CD4-positive, alpha-beta T cell treated with Interleukin-6 at 100 ng/mL for 8 hours (primary cell): ENCODE data around the gene PUM2.

Experiments
- DNase-seq: peaks from one replicate; pipeline ENCODE4 v3.0.0-alpha.2; 2020; ENCODE audit warnings: mixed read lengths, low spot score

Gene PUM2

DNA sequence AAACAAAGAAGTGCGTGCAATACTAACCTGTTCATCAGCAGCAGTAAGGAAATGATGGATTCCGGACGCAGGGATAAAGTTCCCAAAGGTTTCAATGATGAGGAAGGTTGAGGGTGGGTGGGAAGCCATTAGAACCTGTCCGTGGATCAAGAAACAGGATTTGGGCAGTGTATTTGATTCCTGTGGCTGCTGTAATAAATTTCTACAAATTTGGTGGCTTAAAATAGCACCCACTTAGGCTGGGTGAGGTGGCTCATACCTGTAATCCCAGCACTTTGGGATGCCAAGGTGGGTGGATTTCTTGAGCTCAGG lies 120.6 kb downstream of the PUM2 start:
- no peak for DNase-seq

DNA sequence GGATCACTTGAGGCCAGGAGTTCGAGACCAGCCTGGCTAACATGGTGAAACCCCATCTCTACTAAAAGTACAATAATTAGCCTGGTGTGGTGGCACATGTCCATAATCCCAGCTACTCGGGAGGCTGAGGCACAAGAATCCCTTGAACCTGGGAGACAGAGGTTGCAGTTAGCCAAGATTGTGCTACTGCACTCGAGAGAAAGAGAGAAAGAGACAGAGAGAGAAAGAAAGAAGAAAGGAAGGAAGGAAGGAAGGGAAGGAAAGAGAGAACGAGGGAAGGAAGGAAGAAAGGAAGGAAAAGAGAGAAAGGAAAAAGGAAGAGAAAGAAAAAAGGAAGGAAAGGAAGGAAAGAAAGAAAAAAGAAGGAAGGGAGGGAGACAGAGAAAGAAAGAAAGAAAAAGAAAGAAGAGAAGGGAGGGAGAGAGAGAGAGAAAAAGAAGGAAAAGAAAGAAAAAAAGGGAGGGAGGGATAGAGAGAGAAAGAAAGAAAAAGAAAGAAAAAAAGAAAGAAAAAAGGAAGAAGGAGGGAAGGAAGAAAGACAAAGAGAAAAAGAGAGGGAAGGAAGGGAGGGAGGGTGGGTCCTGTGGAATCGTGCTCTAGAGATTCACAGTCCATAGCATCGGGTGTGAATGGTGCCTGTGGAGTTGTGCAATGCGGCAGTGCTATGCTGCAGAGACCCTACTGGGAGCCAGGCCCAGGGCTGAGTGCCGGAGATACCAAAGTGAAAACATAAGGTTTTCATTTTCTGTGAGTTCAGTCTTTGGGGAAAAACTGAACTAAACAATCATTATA lies 121.1 kb downstream of the PUM2 start:
- no peak for DNase-seq

DNA sequence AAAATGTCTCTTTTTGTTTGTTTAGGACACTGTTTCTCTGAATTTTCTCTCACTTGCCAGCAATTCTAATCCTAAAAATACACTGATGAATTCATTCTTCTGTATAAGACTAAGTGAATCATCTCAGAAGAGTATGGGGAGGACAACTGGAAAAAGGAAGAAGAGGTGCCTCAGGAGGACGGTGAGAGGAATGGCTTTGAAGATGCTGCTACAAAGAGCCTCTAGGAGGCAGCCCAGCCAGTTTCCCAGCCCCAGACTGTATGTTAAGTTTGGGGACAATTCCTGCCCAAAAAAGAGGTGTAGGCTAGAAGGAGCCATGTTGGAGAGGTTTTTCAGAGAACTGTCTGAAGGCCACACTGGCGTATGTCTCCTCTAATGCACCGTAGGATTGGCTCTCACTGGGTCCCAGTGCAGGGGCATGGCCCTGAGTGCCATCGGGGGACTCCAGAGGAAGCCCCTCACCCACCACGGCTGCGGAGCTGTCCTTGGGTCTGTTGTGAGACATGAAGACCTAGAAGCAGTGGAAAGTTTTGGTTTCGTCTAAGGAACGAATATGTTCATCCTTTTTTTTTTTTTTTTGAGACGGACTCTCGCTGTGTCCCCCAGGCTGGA lies 122.6 kb downstream of the PUM2 start:
- DNase-seq: no peak

DNA sequence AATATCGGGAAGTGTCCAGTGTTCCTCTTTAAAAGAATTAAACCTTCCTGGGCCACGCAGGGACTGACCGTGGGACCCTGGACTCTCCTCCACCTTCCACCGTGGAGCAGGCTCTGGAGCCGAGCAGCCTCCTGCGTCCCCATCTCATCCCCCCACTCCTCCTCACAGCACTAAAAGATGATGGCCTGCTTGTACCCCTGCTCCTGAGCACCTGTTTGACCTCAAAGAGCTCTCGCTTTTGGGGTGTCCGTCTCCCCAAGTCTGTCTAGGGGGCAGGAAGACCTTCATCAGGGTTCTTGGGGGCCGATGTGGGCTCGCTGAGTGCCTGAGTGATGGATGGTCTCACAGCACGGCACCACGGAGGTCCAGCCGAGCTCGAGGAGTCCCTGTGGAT lies 124.5 kb downstream of the PUM2 start:
- no peak for DNase-seq

DNA sequence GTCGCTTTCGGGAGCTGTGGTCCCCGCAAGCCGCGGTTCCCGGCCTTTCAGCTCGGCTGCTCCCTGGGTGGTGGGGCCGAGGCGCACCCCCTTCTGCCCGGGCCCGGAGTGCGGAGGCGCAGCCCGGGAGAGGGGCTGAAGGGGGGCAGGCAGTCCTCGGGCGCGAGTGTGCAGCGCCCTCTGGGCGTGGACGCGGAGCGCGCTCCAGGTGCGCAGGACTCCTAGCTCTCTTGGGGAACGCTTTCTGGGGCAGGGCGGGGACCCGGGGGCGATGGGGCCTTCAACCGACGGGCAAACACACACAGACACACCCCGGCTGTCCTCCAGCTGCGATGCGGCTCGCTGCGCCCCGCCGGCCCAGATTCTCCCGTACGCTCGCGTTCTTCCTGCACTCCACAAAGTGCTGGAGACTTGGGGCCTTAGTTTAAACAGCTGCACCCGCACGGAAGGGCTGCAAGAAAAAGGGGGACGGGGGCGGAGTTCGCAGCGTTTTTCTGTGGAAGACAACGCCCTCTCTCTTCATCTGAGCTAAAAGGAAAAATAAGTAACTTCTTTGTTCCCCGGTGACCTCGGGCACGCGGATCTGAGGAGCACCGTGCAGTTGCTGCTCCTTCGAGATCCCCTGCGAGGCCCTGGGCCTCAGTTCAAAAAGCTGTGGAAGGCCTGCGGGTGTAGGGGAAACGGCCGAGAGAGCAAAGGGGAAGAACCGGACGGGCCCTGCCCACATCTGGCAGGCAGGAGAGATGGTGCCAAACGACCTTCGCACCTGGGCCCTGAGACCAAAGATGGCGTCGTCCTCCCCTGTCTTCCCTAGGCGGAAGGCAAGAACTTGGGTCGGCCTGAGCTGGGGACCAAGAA lies 125.1 kb downstream of the PUM2 start:
- no peak for DNase-seq

DNA sequence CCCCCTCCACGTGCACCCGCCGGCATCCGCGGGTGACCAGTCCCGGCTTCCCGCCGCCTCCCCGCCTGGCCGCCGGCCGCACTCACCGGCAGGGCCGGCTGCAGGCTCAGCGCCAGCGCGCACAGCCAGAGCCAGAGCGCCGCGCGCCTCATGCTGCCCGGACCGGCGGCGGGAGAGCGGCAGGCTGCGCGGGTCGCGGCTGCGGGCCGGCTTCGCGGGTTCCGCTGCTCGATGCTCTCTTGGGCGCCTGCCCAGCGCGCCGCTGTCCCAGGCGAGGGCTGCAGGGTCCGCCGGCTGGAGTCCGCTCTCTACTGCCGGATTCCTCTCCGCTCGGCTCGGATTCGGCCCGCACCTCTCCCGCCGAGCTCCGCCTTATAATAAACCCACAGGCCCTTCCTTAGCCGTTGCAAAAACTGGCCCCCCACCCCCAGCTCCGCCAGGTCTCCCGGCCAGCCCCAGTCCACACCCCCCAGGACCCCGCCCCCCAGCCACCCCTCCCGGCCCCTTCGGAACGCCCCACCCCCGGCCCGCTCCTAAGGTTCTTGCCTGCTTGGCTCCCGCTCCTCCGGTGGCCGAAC lies 125.8 kb downstream of the PUM2 start, which contains the start of gene SDC1:
TSS of gene SDC1 (minus strand) at position 415 of the 578 bp plus-strand sequence. CDS start at position 152, 263 bp downstream.
- no peak for DNase-seq

DNA sequence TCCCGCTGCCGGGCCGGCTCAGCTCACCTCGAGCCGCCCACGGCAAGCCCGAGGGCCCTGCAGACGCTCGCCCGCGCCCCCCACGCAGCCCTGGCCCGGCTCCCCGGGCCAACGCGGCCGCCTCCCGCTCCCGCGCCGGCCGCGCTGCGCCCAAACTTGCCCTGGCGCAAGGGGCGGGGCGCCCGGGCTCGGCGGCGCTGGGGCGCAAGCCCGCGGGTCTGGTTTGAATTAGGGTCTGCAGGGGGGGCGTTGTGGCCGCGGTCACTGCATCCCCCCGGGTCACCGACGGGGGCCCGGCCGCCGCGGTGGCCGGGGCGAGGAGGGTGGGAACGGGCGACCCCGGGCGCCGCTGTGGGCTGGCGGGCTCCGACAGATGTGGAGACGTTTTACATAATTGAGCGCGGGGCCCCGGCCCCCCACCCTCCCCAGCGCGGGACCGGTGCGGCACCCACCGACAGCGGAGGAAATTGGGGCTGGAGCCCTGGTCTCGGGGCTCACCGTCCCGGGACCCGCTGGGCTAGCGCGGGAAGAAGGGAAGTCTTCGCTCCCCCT lies 126.4 kb downstream of the PUM2 start:
- no peak for DNase-seq

DNA sequence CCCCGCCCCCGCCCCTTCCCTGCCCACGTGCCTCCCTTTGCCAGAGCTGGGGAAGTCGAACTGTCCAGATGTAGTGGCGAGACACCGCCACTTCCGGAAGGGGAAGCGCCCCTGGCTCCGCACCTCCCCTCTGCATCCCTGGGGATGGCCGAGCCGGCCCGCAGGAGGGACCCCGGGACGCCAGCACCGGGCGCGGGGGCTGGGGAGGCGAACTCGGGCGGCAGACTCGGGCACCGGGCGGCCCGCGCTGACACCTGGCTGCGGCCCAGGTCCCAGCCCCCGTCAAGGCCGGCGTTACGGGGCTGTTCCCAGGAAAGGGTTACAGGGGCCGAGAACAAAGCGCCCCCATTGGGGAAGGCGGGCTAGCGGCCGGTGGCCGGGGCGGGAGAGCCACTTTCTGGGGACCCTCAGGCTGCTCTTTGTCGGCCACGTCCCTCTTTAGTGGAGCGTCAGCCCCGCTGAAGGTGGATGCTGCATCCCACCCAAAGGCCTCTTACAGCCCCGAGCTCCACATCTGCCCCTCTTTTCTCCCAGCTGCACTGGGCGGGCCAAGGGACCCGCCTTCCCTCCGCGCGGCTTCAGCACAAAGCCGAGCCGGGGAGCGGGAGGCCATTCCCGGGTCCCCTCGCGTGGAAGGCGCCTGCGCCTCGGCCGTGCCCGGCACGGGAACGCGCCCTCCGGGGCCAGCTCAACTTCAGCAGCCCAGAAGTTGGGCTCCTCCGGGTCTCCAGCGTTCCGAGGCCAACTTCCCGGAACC lies 127.1 kb downstream of the PUM2 start:
- DNase-seq: no peak

DNA sequence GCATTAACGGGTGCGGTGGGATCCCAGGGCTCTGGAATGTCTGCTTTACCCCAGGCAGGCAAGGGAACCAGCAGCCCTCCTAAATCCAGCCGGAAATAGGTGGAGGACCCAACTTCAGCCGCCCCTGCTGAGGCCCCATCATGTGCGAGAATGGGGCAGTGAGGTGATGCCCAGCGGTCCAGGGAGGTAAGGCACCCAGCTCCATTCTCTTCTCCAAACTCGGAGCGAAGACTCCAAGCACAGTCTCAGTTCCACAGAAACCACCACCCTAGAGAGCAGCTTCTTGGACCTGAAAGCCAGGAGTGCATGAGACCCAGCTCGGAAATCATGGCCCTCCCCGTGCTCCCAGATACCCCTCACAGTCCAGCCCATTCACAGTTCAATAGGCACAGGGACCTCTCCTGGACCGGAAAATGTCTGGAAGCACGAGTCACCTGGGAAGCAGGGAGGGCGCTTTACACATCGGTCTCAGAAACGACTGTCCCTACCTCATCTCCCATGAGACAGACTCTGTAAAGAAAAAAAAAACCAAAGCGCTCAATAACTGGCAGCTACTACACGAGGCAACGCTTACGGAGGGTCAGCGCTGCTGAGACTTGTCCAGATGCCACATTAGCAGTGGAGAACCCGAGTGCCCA lies 127.8 kb downstream of the PUM2 start:
- DNase-seq: no peak

DNA sequence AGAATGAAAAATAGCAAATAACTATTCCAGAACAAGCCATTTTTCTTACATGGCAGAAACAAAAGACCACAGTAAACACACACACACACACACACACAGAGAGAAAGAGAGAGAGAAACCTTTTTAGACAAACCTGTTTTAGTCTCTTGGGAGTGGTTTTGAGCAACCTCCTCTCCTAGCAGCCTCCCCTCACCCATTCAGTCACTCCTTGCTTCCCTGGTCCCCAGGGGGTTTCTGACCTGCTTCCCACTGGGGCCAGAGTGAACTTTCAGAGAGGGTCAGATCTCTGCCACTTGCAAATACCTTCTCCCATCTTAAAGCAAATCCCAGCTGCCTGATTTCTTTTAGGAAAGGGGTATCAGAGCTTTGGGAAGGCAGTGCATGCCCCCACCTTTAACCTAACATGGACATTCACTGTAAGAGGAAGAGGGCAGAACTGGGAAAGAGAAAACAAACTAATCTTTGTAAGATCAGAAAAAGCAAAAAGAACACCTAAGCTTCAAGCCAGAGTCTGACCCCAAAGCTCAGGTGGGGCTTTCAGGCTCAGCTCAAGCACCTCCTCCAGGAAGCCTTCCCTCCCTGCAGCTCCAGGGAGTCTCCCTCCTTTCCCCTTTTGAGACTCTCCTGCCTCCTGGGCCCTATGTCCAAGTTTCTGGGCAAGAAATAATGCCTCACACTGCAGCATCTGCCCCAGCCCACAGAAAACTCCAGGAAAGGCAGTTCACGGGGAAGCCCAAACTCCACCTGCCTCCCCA lies 128.5 kb downstream of the PUM2 start:
- no peak for DNase-seq

DNA sequence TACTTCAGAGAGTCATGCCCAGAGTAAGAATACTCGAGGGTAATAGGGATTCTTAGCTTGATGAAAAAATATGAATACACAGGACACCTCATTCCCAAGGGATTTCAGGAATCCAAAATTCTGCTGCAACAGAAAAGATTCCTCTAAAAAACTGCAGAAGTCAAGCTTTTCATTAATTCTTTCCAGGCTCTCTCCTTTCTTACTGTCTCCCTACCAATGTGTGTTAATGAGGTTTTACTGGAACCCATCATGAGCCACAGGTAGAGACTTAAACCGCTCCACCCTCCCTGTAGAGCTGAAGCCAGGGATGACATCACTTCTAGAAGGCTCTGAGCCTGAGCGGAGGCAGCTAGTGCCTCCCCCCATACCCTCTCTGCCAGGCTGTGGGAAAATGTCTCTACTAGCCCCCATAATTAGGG lies 129.1 kb downstream of the PUM2 start:
- no peak for DNase-seq

DNA sequence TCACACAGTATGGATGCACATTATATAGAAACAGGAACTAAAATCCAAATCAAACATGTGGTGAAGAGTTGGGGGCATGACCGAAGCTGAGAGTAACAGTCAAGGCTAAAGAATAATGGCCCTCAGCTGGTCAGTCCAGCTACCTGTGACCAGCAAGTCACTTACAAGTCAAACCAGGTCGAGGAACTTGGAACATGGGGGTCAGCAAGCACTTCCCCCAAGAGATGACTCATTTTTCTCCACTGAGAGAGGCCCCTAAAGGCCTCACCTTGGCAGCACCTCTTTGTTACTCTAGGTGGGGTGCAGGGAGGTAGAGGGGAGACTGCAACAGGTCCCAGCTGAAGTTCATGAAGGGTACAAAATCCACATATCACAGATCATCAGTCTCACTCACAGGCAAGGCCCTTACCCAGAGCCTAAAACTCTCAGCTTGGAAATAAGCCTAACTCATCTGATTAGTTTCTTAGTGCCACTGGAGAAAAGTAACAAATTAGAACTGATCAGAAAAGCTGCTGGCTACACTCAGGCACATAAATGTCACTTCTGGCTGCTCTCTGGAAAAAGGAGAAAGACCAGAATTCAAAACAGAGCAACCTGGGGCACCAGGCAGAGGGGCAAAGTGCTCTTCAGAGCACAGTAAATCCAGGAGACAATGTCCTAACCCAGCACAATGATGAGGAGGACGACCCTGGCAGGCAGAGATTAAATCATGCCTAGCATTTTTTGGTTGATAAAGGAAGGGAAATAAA lies 129.7 kb downstream of the PUM2 start:
- DNase-seq: no peak

DNA sequence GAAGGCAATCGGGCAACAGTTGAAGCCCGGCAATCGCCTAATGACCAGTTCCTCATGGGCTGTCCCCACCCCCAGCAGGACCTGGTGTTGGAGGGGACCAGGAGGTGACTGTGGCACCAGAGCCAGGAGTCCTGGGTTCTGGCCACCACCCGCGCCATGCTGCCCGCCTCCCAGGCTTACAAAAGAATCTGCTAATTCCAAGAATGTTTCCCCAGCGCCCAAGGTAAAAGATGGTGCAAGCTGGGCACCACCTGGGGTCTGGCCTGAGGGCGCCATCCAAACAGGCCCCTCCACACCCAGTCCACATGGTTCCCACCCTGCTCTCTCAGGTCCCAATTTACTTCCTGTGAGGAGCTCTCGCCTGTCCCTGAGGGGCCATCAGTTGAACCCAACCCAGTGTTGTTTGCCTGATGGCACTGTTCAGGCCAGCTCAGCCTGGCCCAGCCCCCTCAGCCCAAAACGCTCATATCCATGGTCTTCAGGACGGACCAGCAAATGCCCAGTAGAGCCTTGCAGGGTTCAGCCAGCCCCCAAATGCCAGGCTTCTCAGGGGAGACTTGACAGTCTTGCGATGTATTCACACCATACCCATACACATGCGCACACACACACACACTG lies 130.8 kb downstream of the PUM2 start:
- no peak for DNase-seq

DNA sequence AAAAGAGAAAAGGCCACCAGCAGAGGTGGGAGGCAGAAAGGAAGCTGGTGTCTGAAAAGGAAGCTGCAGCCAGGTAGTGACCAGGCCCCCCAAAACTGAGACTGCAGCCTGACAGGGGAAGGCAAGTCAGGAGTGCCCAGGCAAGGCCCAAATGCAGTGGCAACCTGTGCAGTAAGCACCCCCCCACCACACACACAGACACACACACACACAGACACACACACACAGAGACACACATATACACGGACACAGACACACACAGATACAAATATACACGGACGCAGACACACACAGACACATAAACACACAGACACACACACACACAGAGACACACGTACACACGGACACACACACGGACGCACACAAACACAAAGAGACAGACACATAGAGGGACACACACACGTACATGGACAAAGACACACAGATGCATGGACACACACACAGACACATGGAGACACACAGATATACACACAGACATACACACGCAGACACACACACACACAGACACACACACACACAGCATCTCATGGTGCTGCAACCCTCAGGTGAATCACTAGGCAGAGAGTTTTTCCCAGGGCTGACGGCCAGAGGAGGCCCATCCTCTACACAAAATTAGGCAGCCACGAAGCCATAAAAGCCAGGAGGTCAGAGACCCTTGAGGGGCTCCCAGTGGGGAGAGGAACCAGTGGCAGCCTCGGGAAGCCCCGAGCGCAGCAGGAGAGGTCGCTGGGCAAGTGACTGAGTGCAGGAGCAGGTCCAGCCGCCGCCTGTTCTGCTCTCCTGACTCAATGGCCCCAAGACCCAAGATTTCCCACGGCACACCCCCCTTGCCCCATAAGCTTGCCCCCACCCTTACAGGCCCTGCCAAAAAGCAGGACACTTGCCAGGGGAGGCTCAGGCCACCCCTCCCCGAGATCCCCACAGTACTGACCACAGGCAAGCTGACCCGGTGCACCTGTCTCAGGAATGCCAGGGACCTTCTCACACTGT lies 132.0 kb downstream of the PUM2 start:
- no peak for DNase-seq

DNA sequence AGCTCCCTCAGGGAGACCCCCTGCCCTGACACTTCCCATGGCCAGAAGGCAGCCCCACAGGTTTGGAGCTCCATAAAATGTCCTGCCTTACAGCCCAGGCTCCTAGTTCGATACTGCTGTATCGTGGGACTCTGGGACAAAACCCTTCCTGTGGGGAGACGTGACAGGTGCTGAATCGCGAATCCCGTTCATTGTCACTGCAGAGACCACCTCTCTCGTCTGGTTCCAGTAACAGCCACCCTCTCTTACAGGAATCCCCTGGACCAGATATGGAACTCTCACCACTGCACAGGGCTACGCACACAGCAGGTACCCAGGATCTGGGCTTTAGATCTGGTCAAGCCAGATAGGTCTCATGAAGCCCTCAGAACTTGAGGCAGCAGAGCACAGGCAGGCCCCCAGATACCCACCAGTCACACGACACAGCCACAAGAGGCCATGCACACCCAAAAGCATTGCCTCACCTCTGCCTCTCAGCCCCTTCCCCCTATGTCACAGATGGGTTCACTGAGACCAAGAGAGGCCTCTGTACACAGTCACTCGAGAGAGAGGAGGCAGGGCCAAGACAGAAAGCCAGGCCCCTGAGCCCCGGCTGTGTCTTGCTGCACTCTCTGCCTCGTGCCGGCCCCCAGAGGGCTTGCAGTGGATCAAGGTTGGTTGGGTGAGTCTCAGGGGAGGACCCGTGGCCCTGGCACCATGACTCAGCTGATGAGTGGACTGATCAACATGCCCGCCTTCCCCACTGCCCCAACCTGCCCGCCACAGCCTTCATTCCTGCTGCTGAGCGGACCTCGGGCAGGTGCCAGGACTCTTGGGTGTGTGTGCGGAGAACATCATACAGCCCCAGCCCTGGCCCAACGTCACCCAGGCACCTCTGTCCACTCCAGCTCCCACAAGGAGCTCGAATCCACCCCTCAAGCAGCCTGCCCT lies 133.3 kb downstream of the PUM2 start:
- no peak for DNase-seq

DNA sequence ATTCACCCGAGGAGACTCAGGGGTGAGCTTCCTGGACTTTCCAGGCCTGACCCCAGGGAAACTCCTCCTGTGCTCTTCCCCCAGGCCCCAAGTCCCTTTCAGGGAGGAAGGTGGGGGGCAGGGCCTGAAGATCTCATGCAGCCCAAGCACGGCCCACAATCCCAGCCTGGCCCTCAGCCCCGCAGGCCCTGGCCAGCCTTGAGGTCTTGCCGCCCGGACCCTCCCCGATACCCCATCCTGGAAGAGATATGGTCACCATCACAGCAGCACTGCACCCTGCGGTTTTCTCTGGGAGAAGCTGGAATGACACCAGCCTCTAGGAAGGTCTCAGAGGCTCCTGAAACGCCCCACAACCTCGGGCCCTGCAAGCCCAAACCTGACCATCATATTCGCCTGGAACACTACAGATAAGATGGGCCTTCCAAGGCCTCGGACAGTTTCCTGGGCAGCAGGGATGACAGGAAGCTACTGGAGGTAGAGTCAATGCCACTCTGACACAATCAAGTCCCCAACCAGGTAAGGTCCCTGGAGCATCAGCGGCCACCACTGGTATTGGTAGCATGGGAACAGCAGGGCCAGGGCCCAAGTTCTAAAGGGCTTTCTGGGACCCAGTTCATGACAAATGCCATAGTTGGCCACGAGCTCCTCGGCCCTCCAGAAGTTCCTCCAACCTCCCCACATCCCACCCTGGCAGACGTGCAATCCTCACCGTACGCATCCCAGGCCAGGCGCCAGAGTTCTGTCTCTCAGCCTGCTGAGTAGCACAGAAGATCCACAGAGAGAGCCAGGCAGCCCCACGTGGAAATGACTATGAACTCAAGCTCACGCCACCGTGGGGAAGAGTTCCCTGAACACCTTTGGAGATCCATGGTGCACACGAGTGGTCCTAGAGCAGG lies 134.3 kb downstream of the PUM2 start:
- DNase-seq: no peak
